T-helper 1 cell (primary cell): ENCODE measurements around the gene ZPR1.
"Not testable (repeated sequence)": the region's sequence is repeated elsewhere in the genome, so short reads cannot be mapped to it uniquely, and the experiment has no call there.

Experiments
- DNase-seq, 5 donors: peaks; one replicate each; pipeline ENCODE4 v3.0.0-alpha.2; 2012 to 2020

The ZPR1 gene

GRCh38 chr11:116823031-116823843 lies 35.4 kb upstream of the ZPR1 start, which contains the start of gene APOA4:
TSS of gene APOA4 (minus strand) at chr11:116823304. CDS start at chr11:116823191, 113 bp downstream.
- DNase-seq, result no peak

- DNase-seq, result no peak
These were observed 34.8 kb upstream of the ZPR1 start for GRCh38 chr11:116822575-116822974.

- no peak for DNase-seq
These were observed 33.5 kb upstream of the ZPR1 start for GRCh38 chr11:116821050-116821918.

- DNase-seq, result no peak
These were observed 31.2 kb upstream of the ZPR1 start for GRCh38 chr11:116819049-116819448.

GRCh38 chr11:116814502-116814901 lies 26.7 kb upstream of the ZPR1 start:
- DNase-seq, result no peak

GRCh38 chr11:116813781-116814471 lies 26.1 kb upstream of the ZPR1 start:
- no peak for DNase-seq

GRCh38 chr11:116813170-116813569 lies 25.3 kb upstream of the ZPR1 start:
- DNase-seq, result no peak

- no peak for DNase-seq
These were observed 24.3 kb upstream of the ZPR1 start for GRCh38 chr11:116812109-116812508.

- DNase-seq, result no peak
These were observed 23.4 kb upstream of the ZPR1 start for GRCh38 chr11:116811194-116811593.

- no peak for DNase-seq
These were observed 20.7 kb upstream of the ZPR1 start for GRCh38 chr11:116808262-116809175.

GRCh38 chr11:116807601-116808261 lies 19.9 kb upstream of the ZPR1 start:
- no peak for DNase-seq

GRCh38 chr11:116804001-116804400 lies 16.2 kb upstream of the ZPR1 start:
- DNase-seq, result no peak

- DNase-seq, result not testable (repeated sequence)
These were observed 13.8 kb upstream of the ZPR1 start for GRCh38 chr11:116801662-116802061.

GRCh38 chr11:116800610-116801009 lies 12.8 kb upstream of the ZPR1 start:
- DNase-seq, result no peak

GRCh38 chr11:116798368-116798767 lies 10.5 kb upstream of the ZPR1 start:
- DNase-seq, result no peak

GRCh38 chr11:116797816-116798215 lies 10.0 kb upstream of the ZPR1 start:
- no peak for DNase-seq

- no peak for DNase-seq
These were observed 8.7 kb upstream of the ZPR1 start for GRCh38 chr11:116796548-116796947.

- DNase-seq, result no peak
These were observed 7.0 kb upstream of the ZPR1 start for GRCh38 chr11:116794851-116795250.

- no peak for DNase-seq
These were observed 5.9 kb upstream of the ZPR1 start for GRCh38 chr11:116793772-116794097.

- no peak for DNase-seq
These were observed 5.3 kb upstream of the ZPR1 start for GRCh38 chr11:116792869-116793771.
